ENCODE measurements around the gene GHR. TPM values are rescaled to one million over a fixed set of nuclear protein-coding genes. Genes with fewer than 3 reads are reported as not detected.

The GHR gene
- total RNA-seq, 1 donor from 2014 or later = 1.6 TPM

DNA sequence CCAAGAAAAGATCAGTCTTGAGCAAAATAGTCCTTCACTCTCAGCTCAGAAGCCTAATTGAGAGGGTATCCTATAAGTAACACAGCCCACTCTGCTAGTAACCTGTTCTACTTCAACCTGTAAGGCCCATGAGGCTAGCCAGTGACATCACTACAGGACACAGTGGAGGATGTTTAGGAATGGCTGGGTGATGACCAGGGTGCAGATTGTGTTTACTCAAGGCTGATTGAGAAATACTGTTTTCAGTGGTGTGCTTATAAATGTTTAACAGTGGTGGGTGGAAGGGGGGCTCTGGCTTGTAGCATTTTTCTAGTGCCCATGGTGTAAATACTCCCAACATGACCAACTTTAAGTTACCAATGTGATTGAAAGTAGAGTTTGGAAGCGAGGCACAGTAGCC, 173.6 kb downstream of the GHR start:
- DNase-seq (ENCODE audit: low spot score in 2 of 2) (no peak), FAIRE-seq (no peak)

DNA sequence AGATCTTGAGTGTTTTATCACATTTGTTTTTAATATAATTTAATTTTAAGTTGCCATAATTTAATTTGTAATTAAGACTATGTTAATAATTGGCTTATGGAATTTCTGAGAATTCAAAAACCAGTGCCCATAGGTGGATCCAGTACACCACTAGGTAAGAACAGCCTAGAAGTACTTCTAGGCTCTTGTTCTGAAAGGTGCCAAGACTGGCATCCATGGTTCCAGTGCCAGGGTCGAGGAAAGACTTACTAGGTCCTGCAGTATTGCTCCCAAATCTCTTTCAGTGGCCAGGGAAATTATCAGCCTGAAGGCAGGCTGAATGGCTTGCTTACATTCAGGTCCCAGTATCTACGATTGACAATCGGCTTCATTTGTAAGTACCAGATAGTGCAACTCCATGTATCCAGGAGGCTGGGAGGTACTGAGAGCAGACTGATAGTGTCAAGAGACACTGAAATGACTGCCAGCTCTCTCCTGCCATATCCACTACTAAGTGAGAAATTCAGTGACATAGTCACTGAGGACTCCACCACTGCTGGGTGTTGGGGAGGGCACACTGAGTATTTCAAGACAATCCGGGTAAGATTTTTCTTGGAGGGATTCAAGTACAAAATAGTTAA, 174.2 kb downstream of the GHR start:
- no peak for FAIRE-seq
- DNase-seq (ENCODE audit: low spot score in 2 of 2) = no peak

DNA sequence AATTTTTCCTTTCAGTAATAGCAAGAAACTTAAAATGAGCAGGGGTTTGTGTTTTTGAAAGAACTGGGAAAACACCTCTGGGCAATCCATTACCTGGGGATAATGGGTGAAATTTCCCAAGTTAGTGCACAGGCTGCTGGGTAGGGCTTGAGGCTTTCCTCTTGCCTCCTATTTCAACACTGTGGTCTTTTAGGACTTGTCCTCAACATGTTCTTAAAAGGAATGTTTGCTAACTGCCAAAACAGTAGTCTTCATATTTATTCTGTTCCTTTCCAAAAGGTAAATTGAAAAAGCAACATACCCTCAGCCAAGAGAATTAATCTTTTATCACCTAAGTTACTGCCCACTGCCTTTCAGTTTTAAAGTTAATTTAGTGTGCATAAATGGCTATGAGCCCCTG, 175.1 kb downstream of the GHR start:
- FAIRE-seq (no peak), DNase-seq (ENCODE audit: low spot score in 2 of 2) (no peak)

DNA sequence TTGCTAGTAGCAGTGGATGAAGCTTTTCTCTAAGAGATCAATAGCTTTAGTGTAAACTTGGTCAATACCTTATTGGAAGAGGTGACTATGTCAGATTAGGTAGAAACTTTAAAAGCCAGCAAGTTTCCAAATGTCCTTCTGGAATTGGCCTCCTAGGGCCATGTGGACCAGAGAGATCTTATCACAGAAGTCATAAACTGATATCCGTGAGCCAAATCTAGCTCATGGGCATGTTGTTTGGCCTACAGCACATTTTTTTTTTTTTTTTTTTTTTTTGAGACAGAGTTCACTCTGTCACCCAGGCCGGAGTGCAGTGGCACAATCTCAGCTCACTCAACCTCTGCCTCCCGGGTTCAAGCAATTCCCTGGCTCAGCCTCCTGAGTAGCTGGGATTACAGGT, 175.9 kb downstream of the GHR start:
- DNase-seq (ENCODE audit: low spot score in 2 of 2) = no peak
- no peak for FAIRE-seq

DNA sequence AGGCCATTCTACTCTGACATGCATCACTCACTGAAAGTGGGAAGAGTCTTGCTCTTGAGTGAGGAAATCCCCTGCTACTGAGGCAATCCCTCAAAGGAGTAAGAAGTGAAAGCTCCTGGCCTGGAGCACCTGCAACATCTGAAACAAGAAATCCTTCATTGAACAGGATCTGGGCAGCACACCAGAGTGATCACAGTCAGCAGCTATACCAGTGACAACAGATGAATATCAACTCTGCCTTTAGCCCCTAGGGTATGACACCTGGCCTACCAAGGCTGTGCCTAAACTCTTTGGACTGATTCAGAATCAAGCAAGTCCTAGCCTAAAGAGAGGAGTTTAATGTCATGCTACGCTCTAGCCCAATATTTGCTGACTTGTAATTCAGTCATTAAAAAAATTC, 177.2 kb downstream of the GHR start:
- DNase-seq (ENCODE audit: low spot score in 2 of 2) = no peak
- no peak for FAIRE-seq

DNA sequence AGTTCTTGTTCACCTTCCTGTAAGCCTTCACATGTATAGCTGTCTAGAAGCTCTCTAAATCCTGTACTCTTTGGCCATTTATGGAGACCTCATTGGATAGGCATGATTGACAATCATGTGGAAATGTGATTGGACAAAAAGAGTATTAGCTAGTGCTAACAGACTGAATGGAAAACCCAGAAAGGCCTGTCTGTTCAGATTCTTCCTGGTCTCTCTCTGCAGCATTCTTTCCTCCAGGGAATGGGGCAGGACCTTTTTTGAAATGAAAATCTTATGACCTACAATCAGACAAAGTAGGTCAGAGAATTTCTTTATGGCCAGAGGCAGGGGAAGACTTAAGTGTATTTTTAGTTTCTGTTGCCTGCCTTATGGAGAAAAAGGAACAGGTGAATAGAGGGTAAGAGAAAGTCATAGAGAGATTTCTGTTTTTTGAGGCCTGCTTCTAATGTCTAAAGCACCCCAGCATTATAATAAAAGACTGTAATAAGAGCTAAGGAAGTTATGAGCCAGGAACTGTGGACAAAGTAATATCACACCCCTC, 181.0 kb downstream of the GHR start:
- DNase-seq (ENCODE audit: low spot score in 2 of 2) (no peak), FAIRE-seq (no peak)

DNA sequence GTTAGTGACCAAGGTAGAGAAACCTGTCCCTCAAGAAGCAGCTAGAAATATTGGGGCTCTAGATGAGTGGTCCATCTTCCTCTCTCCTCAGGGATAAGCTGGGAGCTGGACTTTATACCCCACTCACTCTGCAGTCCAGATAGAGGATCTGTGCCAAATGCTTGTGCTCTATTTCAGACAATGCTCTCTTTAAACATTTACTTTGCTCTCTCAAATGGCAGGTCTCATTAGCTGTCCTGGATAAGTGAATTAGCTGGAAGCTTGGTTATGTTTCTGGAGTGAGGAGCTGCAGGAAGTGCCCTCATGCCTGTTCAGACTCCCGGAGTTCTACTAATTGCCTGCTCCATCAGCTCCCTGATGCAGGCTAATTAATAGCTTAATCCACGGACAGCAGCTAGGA, 182.3 kb downstream of the GHR start:
- FAIRE-seq = no peak
- no peak for DNase-seq (ENCODE audit: low spot score in 2 of 2)

DNA sequence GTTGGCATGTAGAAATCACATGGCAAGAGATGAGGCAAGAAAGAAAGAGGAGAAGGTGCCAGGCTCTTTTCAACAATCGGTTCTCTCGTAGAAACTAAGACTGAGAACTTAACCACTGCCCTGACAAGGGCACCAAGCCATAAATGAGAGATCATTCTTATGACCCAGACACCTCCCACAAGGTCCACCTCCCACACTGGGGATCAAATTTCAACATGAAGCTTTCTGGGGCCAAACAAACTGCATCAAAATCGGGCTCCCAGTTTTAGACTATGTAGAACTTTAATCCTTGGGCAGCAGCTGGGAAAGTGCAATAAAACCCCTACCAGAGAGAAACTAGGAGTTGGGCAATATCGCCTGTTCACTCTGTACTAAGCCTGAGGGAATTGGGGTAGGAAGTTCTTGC, 183.2 kb downstream of the GHR start:
- no peak for FAIRE-seq
- no peak for DNase-seq (ENCODE audit: low spot score in 2 of 2)

DNA sequence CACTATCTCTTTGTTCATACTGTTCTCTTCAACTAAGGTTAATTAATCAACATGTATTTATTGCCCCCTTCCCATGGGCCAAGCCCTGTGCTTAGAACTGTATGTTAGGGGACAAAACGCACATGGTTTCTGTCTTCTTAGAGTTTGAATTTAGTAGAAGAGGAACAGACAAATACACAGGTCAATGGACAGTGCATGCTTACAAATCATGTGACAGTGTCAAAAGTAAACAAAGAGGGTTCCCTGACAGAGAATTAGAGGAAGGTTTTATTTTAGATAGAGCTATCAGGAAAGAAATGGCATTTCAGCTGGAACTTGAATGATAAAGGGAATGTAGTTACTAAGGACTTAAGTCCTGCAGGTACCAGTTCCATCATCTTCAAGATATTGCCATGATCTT, 188.2 kb downstream of the GHR start:
- no peak for FAIRE-seq
- DNase-seq (ENCODE audit: low spot score in 2 of 2) = no peak

DNA sequence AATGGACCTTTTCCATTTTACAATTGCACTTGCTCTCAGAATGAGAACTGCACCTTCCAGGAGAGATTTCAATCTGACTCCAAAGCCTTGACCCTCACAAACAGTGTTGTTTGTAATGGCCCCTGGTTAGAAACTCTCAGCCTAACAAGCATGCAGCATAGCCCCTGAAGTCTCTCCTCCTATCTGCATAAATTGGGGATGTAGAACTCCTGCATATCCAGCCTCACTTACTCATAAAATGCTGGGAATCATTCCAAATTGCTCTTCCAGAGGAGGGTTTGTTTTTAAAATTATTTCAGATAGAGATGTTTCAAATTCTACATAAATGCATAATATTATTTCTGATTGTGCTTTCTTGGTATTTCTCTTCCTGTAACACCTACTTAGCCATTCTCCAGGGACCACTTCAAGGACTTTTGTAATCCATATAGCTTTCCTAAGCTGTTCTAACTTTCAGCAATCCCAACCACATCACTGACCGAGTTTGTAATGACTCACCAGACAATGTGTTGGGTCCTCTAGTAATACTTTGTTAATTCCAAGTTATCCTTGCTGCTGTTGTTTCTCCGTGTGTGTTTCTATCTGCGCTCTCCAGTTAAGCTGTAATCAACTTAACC, 189.6 kb downstream of the GHR start:
- no peak for FAIRE-seq
- no peak for DNase-seq (ENCODE audit: low spot score in 2 of 2)

DNA sequence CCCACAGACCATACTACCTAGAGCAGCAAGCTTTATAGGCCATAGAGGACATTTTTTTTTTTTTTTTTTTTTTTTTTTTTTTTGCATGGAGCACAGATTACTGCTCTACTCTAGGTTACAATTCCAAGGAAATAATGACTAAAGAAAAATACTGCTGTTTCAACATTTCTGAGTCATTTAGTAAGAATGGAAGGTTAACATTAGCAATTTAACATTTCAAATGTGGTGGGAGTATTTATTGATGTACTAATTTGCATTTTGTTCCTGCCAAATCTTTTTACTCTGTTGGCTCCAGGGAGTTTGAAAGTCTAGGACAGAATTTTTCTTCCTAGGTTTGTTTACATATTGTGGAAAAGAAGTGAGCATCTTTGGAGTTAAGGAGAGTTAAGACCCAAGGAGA, 191.3 kb downstream of the GHR start:
- no peak for FAIRE-seq
- DNase-seq (ENCODE audit: low spot score in 2 of 2) = no peak

DNA sequence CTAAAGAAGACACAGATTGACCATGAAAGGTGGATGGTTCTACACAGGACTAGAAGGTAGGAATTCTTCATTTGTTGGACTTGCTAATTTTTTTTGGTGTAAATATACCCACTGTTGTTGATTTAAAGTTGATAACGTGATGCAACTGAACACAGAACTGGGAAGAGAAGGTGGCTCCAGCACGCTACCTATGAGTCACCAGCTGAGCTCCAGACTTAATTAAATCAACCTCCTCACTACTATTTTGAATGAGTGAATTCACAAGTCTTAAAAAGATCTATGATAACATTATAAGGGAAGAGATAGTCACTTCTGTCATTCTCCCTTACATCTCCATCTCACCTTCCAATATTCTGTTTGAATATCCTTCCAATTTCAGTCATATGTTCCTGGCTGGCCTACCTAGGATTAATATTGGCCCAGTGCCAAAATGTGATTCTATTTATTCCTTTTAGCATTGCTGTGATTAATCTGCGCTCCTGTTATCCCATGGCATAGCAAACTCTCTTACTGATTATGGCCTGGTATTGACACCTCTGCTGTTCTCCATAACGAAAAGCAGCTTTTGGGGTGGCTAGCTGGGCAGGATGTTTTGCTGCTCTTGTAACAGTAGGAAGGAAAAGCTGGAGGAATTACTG, 197.5 kb downstream of the GHR start:
- FAIRE-seq (no peak), DNase-seq (ENCODE audit: low spot score in 2 of 2) (no peak)

DNA sequence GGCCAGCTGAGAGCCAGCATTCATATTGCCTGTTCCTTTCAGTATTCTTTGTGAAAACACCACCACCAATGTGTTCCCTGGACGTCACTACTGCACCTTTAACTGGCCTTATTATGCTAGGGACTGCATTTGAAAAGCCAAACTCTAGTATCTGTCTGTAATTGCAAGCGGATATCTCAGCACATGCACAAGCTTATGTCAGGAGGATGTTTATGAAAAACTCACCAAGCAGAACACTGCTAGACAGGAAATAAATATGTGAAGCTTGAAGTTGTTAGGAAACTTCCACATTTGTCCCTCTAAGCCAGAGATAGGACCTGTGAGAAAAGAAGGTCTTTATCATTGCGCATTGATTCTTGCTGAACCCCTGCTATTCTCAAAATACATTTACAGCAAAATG, 198.0 kb downstream of the GHR start:
- FAIRE-seq = no peak
- no peak for DNase-seq (ENCODE audit: low spot score in 2 of 2)

DNA sequence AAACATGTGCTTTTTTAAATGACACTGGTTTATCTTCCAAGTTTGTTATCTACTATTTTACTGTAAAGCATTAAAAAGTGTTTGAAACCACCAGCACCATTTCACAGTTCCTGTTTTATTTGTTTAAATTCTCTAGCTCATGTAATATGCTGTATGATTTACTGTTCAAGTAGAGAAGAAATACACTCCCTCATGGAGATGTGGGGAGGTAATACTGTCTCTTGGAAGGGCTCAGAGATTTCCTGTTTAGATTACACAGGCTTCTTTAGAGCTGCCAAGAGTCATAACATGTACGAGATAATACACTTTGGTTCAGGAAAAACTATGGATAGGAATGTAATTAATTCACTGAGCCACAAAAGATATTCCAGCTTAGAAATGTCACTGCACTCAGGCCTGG, 198.4 kb downstream of the GHR start:
- no peak for FAIRE-seq

DNA sequence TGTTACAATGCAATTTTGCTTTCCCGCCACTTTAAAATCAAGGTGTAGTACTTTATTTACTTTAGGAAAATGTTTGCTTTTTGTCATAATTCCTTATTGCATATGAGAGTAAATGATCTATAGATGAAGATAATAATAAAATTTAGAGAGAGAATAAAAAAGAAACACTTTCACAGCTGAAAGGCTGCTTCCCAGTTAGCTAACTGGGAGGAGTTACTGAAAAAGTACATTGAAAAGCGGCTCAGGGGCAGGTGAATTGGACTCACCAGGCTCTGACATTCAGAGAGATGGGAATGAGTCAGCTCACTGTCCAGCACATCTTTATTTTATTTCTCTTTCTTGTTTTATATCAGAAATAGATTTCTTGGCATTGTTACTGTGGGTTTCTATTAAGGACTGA, 201.7 kb downstream of the GHR start:
- no peak for FAIRE-seq
- DNase-seq (ENCODE audit: low spot score in 2 of 2) = no peak

More for the DNA sequence above, 198.4 kb downstream of the GHR start:
- no peak for DNase-seq (ENCODE audit: low spot score in 2 of 2)

DNA sequence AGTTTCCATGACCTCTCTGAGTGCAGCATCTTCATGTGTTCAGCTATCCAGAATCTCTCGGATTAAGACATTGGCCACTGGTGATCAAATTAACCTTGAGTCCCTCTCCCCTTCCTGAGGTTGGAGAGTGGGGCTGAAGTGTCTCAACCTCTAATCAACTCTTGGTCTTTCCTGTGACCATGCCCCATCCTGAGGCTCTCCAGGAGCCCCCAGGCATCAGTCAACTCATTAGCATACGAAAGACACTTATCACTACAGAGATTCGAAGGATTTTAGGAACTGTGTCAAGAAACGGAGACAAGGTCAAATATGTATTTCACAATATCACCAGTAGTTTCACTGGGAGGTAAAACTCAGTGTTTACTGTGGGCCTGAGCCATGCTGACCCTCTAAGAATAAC, 203.2 kb downstream of the GHR start:
- FAIRE-seq (no peak), DNase-seq (ENCODE audit: low spot score in 2 of 2) (no peak)

DNA sequence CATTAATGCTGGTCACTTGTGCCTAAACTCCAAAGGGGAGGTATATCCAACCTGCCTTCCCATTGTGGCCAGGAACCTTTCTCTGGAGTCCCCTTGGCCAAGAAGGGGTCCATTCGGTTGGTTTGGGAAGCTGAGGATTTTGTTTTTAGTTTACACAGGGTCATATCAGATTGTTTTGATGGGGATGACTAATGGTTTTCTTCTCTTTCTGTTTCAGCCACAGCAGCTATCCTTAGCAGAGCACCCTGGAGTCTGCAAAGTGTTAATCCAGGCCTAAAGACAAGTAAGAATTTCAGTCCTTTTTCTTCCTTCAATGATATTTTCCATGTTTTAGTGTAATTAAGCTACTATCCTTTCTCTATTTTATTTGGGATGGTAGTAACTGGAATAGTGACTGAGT, 205.6 kb downstream of the GHR start:
- DNase-seq (ENCODE audit: low spot score in 2 of 2) (no peak), FAIRE-seq (no peak)

DNA sequence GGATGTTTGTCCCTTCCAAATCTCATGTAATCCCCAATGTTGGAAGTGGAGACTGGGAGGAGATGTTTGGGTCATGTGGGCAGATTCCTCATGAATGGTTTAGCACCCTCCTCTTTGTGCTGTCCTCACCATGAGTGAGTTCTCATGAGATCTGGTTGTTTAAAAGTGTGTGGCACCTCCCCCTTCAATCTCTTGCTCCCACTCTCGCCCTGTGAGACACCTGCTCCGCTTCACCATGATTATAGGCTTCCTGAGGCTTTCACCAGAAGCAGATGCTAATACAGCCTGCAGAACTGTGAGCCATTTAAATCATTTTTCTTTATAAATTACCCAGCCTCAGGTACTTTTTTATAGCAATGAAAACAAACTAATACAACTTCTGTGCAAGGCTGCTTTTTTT, 206.0 kb downstream of the GHR start:
- no peak for FAIRE-seq
- DNase-seq (ENCODE audit: low spot score in 2 of 2) = no peak

DNA sequence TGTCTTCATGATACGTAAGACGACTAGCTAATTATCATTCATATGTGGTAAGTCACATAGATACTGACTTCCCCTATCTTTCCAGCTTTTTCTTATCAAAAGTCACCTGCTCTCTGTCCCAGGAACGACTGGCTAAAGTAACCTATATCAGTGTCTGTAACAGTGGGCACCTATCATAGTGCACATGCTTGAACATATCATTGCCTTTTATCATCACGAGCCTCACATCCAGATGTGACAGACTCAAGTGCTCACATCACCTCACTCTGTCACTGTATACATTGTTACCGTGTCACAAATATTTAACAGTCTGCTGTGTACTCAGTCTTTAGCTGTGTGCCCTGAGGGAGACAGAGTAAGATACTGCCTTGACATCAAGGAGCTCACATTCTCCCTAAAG, 208.0 kb downstream of the GHR start:
- no peak for DNase-seq (ENCODE audit: low spot score in 2 of 2)
- no peak for FAIRE-seq

DNA sequence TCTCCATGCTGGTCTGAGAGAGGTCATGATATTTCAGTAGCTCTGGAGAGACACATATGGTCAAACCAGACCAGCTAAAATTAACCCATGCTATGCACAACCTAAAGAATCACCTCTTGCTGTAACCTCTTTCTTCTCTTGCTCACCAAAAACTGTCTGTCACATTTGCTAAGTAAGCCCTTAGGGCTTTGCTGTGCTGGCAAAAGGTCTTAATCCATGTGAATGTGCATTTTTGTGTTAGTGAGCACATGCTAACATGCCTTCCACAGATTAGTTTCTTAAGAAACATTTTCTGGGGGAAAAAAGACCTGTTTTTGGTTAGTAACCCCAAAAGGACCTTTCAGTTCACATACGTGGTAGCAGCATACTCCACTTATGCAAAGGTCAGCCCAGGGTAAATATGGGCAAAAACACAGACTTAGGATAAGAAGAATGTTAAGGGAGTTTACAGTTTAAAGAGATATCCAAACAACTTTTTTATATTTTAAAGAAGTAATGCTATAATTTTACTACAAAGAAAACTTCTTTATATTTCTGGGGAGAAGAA, 209.2 kb downstream of the GHR start:
- FAIRE-seq = no peak
- no peak for DNase-seq (ENCODE audit: low spot score in 2 of 2)

DNA sequence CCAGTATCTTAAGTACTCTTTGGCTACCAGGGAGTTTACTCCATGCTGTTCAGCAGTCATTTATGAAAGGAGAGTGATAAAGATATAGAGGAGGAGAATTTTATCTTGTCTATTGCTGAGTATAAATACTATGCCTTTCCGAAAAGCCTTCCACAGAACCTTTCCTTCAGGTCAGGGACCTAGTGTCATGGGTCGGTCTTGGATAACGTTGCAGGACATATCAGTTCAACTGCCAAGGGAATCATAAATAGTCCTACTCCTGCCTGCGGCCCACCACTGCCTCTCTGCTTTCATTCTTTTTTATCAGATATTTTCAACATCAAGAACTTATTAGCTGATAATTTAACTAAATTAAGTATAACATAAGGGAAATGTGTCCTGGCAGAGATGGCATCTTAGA, 211.3 kb downstream of the GHR start:
- FAIRE-seq (no peak), DNase-seq (ENCODE audit: low spot score in 2 of 2) (no peak)

DNA sequence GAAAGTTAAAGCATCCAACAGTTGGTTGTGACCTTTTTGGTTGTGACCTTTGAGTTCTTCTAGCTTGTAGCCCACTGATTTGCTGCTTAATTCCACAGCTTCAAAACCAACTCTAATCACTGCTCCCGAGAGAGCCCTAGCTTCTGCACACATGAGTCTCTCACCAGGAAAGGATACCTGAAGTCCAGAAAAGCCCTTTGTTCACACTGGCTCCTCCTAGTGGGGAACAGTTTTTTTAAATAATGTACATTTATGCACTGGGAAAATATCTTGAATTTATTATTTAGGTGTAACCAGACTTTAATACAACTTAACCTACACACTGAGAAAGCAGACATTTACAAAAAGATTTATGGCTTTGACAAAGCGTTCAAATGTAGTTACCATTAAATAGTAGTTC, 213.2 kb downstream of the GHR start:
- FAIRE-seq (no peak), DNase-seq (ENCODE audit: low spot score in 2 of 2) (no peak)
